Stimulated activated CD4-positive, alpha-beta T cell treated with anti-CD3 and anti-CD28 coated beads, TNF-alpha, amount 100 ng/mL, for 1 hour (primary cell): ENCODE data around the gene SEMA7A.

Experiments
- DNase-seq, 3 donors: peaks; one replicate each; pipeline ENCODE4 v3.0.0-alpha.2; 2020; ENCODE audit warnings: low read depth in 3 of 3, low spot score in 1 of 3

SEMA7A gene

DNA sequence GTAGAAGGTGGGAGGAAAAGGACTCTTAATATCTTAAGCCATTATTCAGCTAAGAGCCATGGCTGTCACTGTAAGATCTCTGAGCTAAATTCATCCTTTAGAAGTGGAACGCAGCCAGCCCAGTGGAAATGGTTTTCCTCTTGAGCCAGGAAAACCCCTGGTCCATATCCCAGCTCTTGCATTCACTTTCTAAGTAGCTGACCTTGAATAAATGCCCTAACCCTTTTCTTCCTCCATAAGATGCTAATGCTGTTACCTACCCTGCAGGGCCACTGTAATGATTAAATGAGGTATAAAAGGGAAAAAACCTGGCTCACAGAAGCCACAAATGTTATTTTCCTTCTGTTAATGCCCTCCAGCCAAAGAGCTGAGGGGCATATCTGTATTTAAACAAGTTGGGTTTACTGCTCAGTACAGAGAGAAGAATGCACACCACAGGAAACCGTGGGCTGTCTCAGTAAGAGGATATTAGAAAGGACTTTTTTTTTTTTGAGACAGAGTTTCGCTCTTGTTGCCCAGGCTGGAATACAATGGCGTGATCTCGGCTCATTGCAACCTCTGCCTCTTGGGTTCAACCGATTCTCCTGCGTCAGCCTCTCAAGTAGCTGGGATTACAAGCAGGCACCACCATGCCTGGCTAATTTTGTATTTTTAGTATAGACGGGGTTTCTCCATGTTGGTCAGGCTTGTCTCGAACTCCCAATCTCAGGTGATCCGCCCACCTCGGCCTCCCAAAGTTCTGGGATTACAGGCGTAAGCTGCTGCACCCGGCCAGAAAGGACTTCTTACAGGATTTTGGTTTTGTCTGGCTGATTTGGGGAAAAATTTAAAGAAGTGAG is 20.4 kb upstream of the SEMA7A start:
- DNase-seq = no peak

DNA sequence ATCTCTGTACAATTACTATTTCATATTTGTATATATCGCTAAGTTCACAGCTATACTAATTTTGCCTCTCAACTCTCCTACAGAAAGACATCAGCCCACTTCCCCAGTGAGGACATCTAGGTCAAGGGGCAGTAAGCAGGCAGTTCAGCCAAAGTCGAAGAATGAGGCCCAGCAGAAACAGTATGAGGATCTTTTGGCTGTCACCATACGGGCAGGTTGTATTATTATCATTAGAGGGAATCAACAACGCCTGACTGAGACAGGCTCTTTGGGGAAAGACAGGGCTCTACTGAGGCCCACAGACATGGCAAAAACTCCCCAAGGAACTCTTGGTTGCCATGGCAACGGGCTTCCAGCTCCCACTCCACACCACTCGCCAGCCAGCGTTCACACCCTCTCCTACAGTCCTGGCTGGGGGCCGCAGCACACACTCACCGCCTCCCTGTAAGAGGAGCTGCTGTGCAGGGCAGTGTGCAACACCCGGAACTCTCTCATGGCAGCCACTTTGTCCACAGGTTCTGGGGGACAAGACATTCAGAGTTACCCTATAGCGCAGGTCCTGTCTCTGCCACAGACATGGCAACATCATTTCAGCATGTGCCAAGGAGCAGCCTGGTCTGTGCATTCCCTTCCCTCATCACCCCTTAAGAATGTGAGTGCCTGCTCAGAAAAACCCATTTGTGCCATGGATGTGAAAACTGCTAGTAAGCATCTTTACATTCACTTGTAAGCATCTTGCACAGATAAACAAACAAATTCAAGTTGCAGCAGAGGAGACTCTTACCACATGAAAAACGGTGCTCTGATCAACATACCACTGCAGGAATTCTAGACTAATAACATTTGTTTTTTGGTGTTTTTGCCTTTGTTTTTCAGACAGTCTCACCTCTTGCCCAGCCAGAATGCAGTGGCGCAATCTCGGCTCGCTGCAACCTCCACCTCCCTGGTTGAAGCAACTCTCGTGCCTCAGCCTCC is 18.4 kb upstream of the SEMA7A start:
- DNase-seq = no peak

DNA sequence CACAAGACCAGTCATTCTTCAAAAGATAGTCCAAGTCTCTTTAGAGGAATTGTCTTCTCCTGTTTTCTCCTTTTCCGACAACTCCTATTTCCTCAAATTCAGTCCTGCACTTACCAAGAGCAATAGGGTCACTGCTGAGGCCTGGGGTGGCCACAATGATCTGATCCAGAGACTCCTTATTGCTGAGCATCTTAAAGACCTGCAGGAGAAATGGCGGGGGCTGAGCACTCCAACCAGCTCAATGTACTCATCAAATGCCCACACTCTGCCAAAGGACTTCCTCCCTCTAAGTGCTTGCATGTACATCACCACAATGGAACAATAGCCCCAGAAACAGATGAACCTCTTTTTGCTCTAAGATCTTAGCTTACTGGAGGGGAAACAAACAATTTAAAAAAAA is 17.6 kb upstream of the SEMA7A start:
- DNase-seq = no peak

DNA sequence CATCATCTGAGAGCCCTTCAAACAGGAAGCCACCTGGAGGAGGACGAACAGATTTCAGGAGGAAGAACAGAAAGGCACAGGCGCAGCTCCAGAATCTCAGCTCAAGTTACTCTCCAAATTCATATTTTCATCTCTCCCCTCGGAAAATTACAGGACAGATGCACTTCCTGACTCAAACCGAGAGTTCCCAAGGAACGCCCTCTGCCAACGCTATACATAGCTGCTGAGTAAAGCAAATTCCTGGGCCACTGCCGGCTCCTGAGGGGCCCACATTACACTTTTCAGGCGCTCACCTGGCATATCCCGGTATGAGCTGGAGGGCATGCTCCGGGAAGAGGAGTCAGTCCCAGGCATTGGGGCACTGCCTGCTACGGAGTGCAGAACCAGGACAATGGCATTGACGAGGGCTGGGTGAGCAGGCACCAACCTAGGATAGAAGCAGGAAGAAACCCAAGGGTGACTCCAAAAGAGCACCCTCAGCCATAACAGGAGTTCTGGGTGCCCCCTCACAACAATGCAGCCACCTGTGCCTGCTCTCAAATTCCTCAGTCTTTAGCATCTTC is 16.0 kb upstream of the SEMA7A start:
- no peak for DNase-seq

DNA sequence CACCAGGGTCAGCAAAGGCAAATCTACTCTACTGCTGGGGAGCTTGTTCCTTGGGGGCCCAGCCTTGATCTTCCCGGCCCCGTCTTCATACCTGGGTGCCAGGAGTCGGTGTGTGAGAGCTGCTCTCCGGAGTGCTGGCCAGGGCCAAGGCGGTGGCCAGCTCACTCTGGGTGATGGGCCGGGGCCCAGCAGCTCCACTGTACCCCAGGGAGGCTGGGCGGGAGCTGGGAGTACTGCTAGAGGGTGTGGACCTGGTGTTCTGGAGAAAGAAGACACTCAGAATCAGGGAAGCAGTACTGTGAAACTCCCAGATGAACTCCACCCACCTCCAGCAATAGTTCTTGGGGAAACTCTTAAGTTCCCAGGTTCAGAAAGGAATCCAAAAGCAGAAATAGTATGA is 15.3 kb upstream of the SEMA7A start:
- no peak for DNase-seq

DNA sequence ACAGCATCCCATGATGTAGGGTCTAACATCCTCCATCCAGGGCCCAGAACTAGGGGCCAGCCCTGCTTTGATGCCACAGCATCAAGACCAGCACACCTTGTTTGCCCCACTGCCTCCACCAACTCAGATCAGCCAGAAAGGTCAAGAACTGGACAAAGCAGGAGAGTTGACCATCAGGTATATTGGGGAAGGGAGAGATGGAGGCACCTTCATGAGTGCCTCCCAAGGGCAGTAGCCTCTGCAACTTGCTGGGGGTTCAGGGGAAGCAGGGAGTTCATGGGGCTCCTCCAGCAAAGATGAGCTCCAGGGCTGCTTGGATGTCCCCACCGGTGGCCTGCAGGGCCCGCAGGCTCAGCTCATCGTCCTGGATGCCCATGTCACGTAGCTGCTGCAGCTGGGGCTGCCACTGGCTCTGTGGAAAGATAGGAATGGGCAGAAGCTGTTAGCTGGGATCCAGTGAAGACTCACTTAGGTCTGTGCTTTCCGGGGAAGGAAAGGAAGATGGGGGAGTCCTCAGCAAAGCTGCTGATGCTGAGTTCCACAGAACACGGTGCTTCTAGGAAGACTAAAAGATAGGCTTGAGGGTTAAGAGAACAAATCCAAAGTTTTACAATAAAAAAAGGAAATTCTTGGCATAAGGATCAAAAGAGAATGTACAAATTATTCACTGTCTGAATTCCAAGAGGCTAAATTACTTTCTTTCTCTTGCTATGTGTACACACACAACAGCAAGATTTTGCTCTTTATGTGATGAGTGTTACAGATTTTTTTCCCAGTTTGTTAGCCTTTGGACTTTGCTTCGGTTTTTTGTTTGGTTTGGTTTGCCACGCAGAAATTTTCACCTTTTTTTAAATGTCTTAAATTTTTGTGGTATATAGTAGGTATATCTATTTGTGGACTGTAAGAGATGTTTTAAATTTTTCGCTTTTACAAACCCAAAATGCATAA is 12.3 kb upstream of the SEMA7A start:
- DNase-seq = no peak

DNA sequence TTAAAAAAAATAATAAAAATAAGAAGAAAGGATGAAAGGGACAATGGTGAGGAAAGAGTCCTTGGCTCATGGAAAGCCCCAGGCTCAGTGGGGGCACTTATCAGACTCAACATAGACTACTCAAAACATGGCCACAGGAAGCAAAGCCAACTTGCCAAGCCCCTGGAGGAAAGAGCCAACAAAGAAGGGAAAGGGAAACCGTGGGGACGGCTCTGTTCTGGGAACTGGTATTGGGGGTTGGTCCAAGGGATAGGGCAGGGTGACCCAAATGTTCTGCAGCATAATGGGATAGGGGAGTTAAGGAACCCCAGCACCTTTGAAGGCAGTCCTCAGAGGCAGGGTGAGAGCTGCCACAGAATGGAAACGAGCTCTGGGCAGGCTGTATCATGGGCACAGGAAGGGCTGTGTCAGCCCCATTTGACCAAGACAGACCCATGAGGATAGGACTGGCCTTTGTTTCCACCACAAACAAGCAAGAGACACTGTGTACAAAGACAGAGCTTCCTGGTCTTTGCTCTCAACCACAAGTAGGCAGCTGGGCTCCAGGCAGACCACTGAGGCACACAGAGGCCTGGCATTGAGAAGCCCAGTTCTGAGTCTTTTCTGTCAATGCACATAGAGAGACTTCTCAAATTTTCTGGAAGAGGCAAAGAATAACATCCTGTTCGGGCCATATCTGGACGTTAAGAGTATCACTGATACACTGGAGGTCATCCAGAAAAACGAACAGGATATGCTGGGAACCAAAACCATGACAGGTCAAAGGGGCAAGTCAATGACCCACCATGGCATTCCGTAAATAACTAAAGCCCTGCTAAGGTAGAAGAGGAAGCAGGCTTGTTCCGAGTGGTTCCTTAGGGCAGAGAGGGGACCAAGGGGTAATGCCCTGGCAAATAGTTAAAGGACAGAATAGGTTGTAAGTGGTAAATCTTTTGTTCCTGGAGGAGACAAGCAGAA is 10.6 kb upstream of the SEMA7A start:
- no peak for DNase-seq

DNA sequence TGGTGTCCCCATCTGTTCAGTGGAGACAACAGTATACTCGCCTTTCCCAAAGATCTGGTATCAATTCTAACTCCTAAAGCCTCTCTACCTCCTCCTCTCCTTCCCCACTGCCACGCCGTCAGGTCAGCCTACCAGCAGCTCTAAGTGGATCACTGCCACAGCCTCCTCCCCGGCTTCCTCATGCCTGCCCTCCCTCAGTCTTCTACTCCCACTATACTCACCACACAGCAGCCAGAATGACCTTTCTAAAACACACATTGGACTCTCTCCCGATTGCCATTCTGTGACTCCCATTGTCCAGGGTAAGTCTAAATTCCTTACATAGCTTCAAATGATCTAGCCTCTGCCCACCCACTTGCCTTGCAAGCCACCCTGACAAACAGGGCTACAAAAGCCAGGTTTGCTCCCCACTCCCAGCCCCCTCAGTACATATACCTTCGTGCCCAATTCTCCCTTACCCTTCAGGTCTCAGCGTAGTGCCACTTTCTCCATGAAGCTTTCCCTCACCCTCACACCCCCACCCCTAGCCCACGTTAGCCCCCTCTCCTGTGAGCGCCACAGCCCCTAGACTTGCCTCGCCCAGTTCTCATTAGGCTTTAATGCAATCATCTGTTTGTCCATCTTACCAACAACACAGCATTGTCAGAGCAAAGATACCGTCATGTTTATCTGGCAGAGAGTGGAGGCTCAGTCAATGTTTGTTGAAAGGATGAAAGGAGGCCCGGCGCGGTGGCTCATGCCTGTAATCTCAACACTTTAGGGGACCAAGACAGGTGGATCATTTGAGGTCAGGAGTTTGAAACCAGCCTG is 9.5 kb upstream of the SEMA7A start:
- no peak for DNase-seq

DNA sequence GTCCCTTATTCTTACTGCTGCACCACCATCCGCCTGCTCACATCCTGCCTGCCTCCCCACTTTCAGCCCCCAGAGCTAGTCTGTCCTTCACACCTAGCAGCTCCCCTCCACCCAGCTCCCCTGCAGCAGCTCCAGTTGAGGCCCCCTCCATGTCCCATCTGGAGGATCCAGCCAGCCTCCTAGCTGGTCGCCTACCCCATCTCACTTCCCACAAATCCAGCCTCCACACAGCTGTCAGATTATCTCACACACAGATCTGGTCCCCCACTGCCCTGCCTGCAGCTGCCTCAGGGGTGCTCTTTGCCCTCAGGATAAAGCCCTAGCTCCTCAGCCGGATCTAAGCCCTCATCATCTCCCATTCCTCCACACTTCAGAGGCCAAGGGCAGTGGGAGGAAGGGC is 8.8 kb upstream of the SEMA7A start:
- no peak for DNase-seq

DNA sequence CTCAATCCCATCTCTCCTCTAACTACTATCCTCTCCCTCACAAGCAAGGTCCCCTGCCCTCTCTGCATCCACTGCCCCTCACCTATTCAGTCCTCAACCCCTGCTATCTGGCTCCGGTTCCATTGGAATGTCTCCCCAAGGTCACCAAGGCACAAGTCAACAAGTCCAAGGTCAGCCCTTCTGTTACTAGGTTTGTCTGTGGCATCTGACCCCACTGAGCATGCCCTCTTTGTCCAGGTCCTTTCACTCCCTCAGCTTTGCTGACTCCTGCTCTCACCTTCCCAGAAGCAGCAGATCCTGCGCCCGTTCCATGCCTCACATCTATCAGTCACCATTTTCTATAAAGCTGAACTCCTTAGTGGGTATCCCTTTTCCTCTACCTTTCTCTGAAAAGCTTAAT is 8.3 kb upstream of the SEMA7A start:
- no peak for DNase-seq

DNA sequence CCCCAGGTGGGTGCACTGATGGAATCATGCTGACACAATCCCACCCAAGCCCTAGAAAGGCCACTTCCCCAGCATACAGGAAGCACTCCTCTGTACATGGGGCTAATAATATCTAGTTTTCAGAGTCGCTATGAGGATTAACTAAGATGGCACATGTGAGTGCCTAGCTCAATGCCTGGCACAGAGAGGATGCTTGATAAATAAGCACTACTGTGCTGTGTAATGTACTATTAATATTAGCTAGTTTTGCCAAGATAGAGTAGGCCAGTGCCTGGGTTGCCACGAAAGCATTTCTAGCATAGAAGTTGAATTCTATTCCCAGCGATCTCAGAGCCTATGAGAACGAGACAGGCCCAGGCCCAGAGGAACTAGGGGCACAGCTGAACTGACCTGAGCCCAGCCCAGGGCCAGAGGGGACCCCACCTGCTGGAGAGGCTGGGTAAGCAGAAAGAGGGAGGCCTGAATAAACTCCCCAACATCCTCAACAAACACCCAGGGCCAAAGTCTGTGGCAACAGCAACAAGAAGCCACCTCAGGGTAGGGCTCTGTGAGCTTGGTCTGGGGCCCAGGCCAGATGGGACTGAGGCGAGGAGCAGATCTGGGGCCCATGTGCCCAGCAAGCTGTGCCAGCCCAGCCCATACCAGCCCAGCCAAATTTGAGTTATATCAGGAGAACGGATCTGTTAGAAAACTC is 7.6 kb upstream of the SEMA7A start:
- no peak for DNase-seq

DNA sequence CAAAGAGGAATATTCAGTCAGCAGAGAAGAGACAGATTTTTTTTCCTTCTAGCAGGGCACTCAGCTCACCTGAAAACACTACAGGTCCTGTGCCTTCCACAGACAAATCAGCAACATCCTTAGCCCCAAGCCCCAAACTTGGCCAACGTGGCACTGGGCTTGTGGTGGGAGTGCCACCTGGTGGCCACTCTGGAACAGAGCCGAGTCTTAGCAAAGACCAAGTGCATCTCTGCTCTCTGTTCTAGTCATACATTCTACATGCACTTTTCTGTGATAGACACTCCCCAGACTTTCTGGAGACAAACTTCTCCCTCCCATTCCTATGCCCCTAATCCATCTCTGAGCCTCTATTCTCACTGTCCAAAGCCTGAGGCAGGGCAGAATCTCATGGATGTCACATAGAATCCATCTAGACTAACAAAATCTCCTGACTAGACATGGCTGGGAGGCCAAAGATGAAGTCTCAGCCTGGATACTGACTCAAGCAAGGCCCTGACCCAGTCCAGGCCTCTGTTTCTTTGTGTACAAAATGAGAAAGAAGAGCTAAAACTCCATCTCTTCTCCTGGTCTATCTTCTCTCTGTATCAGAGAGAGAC is 5.1 kb upstream of the SEMA7A start:
- peak; percentile 45 to 71 (median 62) for DNase-seq

DNA sequence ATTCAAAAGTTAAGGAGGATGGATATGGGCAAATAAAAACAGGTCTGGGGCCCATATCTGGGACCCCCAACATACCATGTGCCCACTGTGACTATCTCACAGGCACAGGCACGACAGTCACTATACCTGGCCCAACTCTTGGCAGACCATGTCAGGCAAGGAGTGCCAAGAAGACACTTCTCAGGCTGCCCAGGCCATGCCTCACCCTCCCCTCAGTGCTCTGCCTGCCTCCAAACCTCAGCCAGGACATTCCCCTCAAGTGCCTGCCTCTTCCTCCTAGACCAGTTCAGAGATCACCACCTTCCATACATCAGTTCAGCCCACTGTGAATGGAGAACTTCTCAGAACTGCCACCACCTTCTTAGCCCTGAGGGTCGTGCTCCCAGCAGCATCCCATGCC is 4.4 kb upstream of the SEMA7A start:
- DNase-seq = no peak

DNA sequence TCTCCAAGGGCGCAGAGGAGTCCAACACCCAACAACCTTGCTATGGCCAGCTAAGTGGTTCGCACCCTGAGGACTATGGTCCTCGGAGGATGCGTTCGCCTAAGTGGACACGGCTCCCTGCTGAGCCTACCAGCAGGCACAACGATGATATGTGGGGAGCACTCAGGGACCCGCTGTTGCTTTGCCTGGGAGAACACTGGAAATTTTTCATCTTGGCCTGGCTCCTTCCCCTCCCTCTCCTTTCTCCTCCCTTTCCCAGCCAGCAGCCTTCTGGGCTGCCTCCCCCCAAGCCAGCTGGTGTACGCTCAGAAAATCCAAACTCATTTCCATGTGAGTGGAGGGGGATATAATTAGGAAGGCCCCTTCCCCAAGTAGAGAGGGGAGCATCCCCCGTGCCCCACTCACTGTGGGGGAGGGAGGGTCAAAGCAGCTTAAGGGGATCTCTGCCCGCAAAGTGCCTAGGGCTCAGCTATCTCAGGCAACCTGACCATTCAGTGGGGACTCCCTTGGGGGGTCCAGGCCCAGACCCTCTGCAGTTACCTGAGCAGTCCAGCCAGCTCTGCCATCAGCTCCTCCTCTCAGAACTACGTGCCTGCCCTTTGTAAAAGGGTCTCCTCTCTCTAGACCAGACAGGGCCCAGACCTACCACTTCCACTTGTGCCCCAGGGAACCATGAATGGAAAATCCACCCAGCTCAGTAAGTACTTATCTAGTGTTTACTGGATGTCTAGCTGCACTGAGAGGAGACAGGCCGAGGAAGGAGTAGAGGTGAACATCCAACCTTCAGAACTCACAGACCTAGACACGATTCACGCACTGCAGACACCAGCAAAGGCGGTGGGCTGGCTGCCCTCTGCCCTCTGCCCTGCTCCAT is 742 bp upstream of the SEMA7A start:
- no peak for DNase-seq

DNA sequence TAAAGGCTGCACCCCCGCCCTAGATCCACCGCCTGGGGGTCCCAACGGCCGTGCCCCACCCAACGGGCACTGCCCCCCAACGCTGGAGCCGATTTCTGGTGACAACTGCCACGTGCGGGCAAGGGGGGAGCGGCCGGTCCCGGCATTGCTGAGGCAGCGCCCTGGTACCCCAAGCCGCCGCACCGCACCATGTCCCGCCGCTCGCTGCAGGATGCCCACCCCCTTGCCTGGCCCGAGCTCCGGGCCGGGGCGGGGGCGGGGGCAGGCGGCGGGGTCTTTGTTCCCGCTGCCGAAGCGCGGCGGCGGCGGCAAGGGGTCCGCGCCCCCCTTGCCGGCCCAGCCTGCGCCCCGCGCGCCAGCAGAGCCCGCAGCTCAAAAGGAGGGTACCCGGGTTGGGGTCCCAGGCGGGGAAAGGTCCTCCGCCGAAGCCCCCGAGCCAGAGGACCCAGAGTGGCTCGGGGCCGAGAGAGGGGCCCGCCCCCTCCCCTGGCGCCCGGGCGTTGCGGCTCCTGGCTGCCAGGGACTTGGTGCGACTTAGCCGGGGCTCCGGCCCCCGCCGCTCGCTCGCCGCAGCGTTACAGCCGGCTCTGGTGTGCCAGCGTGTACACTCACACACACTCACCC is 678 bp downstream of the SEMA7A start:
- no peak for DNase-seq

DNA sequence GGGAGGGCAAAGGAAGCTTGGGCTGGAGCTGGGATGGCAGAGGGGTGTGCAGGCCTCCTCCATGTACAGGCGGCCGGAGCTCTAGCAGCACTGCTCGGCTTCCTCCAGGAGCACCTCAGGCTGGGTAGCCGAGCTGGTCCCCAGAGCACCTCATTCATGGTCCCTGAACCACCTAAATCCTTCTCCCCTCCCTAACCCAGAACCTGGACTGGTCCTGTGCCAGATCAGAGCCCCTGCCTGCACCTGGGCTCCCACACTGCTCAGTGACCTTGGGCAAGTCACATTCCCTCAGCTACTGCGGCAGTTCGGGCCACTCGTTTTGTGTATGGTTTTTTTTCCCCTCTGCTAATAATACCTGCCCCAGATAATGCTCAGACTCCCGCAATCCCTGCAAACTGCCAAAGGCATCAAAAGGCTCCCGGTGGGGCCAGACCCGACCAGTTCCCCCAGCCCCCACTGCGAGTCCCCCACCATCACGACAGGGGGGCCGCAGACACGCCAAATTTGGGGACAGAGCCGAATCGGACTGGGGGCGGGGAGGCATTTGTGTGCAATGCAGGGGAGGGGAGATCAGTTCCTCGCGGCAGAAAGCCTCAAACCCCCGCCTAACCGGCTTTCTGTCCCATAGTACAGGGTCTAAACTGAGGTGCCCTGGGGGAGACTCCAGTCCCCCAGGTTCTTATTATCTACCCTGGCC is 1.3 kb downstream of the SEMA7A start:
- no peak for DNase-seq
